ENCODE data around the gene CREB3L1. TPM values are rescaled to one million over a fixed set of nuclear protein-coding genes. Genes with fewer than 3 reads are reported as not detected.

Gene CREB3L1
- total and polyA plus RNA-seq, 2 donors (not counting 3 experiments of a cell fraction or from before 2014, with no cell fraction given): 0.23 to 0.84 TPM

GRCh38 chr11:46272816-46273427 is 4.5 kb upstream of the CREB3L1 start:
- H3K36me3 ChIP-seq (ENCODE audit: control insufficient read depth in 2 of 2, extremely low read depth in 1 of 2, insufficient read depth in 2 of 2, low read length in 2 of 2): no peaks in the 10 kb centered on the region
- FAIRE-seq: peak; percentile 66
- no peak for TF ChIP-seq POLR2A (IDR thresholded peaks at IDR 0.05; ENCODE audit: low read depth, low read length)
- TF ChIP-seq FOS (IDR thresholded peaks at IDR 0.05; ENCODE audit: borderline replicate concordance, insufficient read depth, low read length): peak; percentile 43
- no peak for TF ChIP-seq POLR2AphosphoS5 (IDR thresholded peaks at IDR 0.05; ENCODE audit: insufficient read depth, low read depth, low read length)
- ChIA-PET CTCF (interaction anchor here (0.8 to 4.3 kb wide), 6 partner anchors 13 to 38 kb away, joined by 3 to 27 read pairs (median 6); no protein-coding TSS in a partner anchor), POLR2A (no interaction called here)
- H4K20me1 ChIP-seq (replicated peaks; ENCODE audit: control insufficient read depth, extremely low read depth, insufficient read depth, low read length): no peaks in the 10 kb centered on the region
- no peak overlapping the region for H3K4me2 ChIP-seq (ENCODE audit: insufficient read depth, low read length)
- BruUV-seq (replicated peaks): no TSS peak
- H3K9ac ChIP-seq (replicated peaks; ENCODE audit: extremely low read depth, insufficient read depth, low read length): no peak overlapping the region
- H3K4me3 ChIP-seq (replicated peaks in 1 of 3; ENCODE audit: insufficient read depth in 1 of 3, low read depth in 1 of 3, low read length in 3 of 3): no peak overlapping the region
- no peaks in the 10 kb centered on the region for H3K79me2 ChIP-seq (ENCODE audit: control insufficient read depth, insufficient read depth, low read length)
- intact Hi-C loops (cut with micrococcal nuclease) (no loop called here), dilution Hi-C loops (cut with MboI; ENCODE audit: extremely low pct_ligation_motif_present, low sequenced_read_pairs) (no loop called here)
- DNase-seq (ENCODE audit: low read depth, low spot score): peak; percentile 43
- H3K27ac ChIP-seq (ENCODE audit: insufficient read depth, low read depth, low read length): no peak overlapping the region
- H3K27me3 ChIP-seq (ENCODE audit: control insufficient read depth in 2 of 2, insufficient read depth in 2 of 2, low read length in 2 of 2): peaks cover 9 to 10% of the 10 kb centered on the region in 2 experiments
- peaks cover 10% of the 10 kb centered on the region for H3K4me1 ChIP-seq (ENCODE audit: control insufficient read depth, extremely low read depth, insufficient read depth, low read length)
- H2AFZ ChIP-seq (ENCODE audit: low read depth, low read length): peak overlapping the region; percentile 75
- no peaks in the 10 kb centered on the region for H3K9me3 ChIP-seq (replicated peaks; ENCODE audit: control insufficient read depth, insufficient read depth, low read length)
- no peaks in the 10 kb centered on the region for H3K9me1 ChIP-seq (replicated peaks; ENCODE audit: control insufficient read depth, extremely low read depth, insufficient read depth, low read length)

GRCh38 chr11:46273511-46274205 is 3.8 kb upstream of the CREB3L1 start:
- Histone ChIP-seq H3K79me2 (ENCODE audit: control insufficient read depth, insufficient read depth, low read length) (no peaks in the 10 kb centered on the region), H3K9me1 (replicated peaks; ENCODE audit: control insufficient read depth, extremely low read depth, insufficient read depth, low read length) (no peaks in the 10 kb centered on the region), H3K4me2 (ENCODE audit: insufficient read depth, low read length) (no peak overlapping the region), H4K20me1 (replicated peaks; ENCODE audit: control insufficient read depth, extremely low read depth, insufficient read depth, low read length) (no peaks in the 10 kb centered on the region), H3K4me3 (replicated peaks in 1 of 3; ENCODE audit: insufficient read depth in 1 of 3, low read depth in 1 of 3, low read length in 3 of 3) (no peak overlapping the region), H3K27ac (ENCODE audit: insufficient read depth, low read depth, low read length) (no peak overlapping the region), H2AFZ (ENCODE audit: low read depth, low read length) (peak overlapping the region; percentile 25), H3K9me3 (replicated peaks; ENCODE audit: control insufficient read depth, insufficient read depth, low read length) (no peaks in the 10 kb centered on the region), H3K4me1 (ENCODE audit: control insufficient read depth, extremely low read depth, insufficient read depth, low read length) (peaks cover 13% of the 10 kb centered on the region), H3K9ac (replicated peaks; ENCODE audit: extremely low read depth, insufficient read depth, low read length) (no peak overlapping the region), H3K36me3 (ENCODE audit: control insufficient read depth in 2 of 2, extremely low read depth in 1 of 2, insufficient read depth in 2 of 2, low read length in 2 of 2) (no peaks in the 10 kb centered on the region), H3K27me3 (ENCODE audit: control insufficient read depth in 2 of 2, insufficient read depth in 2 of 2, low read length in 2 of 2) (peaks cover 15 to 16% of the 10 kb centered on the region in 2 experiments)
- POLR2A ChIA-PET: no interaction called here
- dilution Hi-C loops (cut with MboI; ENCODE audit: extremely low pct_ligation_motif_present, low sequenced_read_pairs): no loop called here
- no TSS peak for BruUV-seq (replicated peaks)
- no peak for FAIRE-seq
- no peak for DNase-seq (ENCODE audit: low read depth, low spot score)
- TF ChIP-seq MAX (IDR thresholded peaks at IDR 0.05; ENCODE audit: insufficient read depth, insufficient read length): no peak
- no peak for TF ChIP-seq CTCF (IDR thresholded peaks at IDR 0.05; ENCODE audit: extremely low read depth in 1 of 2, insufficient read depth in 1 of 2, low read depth in 1 of 2, low read length in 2 of 2)
- no peak for TF ChIP-seq JUN (IDR thresholded peaks at IDR 0.05; ENCODE audit: borderline replicate concordance, insufficient read depth, insufficient read length, low read depth)
- no peak for TF ChIP-seq FOS (IDR thresholded peaks at IDR 0.05; ENCODE audit: borderline replicate concordance, insufficient read depth, low read length)
- TF ChIP-seq MYC (IDR thresholded peaks at IDR 0.05; ENCODE audit: low read depth, low read length): no peak
- no peak for TF ChIP-seq POLR2A (IDR thresholded peaks at IDR 0.05; ENCODE audit: low read depth, low read length)
- no peak for TF ChIP-seq GATA2 (IDR thresholded peaks at IDR 0.05; ENCODE audit: insufficient read depth, insufficient read length, low read depth, low read length)
- TF ChIP-seq POLR2AphosphoS5 (IDR thresholded peaks at IDR 0.05; ENCODE audit: insufficient read depth, low read depth, low read length): no peak
- no peak for TF ChIP-seq EZH2 (IDR thresholded peaks at IDR 0.05; ENCODE audit: borderline replicate concordance, low read depth, low read length, severe bottlenecking)
- CTCF ChIA-PET: interaction anchor here (0.8 to 4.3 kb wide), 4 partner anchors 26 to 37 kb away, joined by 3 to 27 read pairs (median 9); no protein-coding TSS in a partner anchor
- intact Hi-C loops (cut with micrococcal nuclease): no loop called here

Data from endothelial cell of umbilical vein (primary cell).